HG03280 (cell line): ENCODE results near the gene LTK.

ENCODE experiments used
- ATAC-seq: cut with Tn5 transposase; IDR thresholded peaks from one replicate; pipeline ENCODE4 v1.9.1; 2021; ENCODE audit warnings: mild to moderate bottlenecking, moderate library complexity; ENCODE audit not compliant: unreplicated experiment

Gene LTK

DNA sequence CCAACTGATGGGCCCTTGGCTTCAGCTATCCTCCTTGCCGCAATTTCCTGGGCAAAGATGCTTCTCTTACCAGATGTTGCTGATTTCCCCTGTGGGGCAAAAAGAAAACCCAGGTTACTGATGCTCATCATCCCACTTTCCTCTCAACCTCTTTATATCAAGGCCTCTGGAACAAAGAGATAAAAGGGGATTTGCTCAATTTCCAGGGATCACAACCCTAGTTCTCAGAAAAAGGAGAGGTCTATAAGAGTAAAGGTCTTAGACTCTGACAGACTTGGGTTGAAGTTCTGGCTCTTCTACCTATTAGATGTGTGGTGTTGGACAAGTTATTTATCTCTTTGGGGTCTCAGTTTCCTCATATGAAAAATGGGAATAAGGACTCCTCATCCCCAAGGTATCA, 21.9 kb upstream of the LTK start:
- no peak for ATAC-seq

- no peak for ATAC-seq
Measured at GRCh38 chr15:41530363-41530956, 16.8 kb upstream of the LTK start.

GRCh38 chr15:41523097-41523496, 9.5 kb upstream of the LTK start:
- ATAC-seq = no peak

DNA sequence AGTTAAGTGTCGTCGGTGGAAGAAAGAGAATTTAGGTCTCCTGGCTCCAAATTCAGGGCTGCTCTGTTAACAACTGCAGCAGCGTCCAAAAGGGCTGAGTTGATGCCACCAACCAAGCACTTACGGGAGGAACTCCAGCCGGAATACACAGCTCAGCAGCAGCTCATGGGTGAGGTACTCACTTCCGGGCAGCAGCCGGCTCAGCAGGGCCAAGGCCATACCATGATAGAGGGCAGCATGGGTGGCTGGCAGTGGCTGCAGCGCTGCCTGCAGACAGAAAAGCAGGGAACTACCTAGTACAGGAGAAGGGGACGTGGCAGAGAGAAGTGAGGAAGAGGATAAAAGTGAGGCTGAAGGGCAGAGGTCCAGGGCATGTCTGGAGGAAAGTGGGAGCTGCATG, 8.0 kb upstream of the LTK start:
- ATAC-seq = no peak

GRCh38 chr15:41520636-41521035, 7.0 kb upstream of the LTK start:
- no peak for ATAC-seq

- no peak for ATAC-seq
Measured at GRCh38 chr15:41517895-41518449, 4.3 kb upstream of the LTK start.

DNA sequence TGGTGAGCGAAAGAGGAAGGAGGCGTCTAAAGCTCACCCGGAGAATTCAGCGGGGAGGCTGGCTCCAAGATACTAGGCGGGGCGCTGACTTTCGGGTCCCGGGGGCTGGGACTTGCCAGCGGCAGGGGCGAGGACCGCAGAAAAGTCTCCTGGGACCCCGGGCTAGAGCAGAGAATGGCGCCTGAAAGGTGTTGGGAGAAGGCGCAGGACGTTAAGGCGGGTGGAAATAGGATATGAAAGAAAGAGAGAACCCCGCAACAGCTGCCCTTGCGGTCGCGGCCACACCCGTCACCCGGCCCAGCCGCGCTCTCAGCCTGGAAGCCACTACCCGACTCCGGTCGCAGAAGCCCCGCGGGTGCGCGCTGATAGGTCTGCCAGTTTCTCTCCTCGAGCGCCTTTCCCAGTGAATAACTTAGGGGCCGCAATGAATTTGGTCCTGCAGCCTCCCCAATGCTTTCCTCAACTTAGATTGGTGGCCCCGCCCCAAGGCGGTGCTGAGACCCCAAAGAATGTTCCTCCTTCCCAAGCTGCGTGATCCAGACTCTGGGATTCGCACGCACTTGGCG, 604 bp downstream of the LTK start:
- no peak for ATAC-seq

DNA sequence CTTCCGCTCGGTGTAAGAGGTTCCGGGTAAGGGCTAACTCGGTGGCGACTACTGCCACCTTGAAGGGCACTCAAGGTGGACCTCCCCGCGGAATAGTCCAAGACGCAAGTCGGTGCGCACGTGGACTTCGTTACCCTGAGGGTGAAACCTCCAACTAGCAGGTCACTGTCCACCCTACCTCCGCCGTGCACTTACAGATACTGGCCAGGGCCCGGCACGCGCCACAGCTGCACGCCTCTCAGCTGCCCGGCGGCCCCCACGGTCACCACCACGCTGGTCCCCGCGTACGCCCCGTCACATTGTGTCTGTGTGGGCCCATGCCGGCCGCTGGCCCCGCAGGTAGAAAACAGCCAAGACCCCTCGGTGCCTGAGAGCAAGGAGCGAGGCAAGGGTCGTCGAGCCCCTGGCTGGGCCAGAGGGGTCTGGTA, 1.1 kb downstream of the LTK start:
- no peak for ATAC-seq

DNA sequence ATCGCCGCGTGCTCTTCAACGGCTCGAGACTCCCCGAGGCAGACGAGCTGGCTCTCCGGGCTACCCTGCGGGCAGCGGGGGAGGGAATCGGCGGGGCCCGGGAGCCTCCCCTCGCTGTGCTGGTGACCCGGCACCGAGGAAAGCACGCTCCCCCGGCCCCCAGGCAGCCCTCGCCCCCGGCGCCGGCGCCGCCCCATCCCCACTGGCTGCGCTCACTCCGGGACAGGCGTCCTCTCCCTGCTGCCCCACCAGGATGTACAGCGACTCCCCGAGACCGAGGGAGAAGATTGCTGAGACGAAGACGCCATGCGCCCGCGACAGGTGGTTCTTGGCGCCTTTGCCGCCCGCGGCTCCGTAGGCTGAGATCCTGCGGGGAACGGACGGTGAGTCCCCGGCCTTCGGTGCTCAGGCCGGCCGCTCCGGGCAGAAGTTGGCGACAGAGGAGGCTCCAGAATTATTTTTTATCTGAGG, 1.7 kb downstream of the LTK start:
- ATAC-seq = no peak

- no peak for ATAC-seq
Measured at GRCh38 chr15:41511331-41511898, 2.2 kb downstream of the LTK start.

GRCh38 chr15:41510728-41511127, 2.9 kb downstream of the LTK start:
- ATAC-seq = no peak

GRCh38 chr15:41507820-41508290, 5.8 kb downstream of the LTK start:
- ATAC-seq = no peak

DNA sequence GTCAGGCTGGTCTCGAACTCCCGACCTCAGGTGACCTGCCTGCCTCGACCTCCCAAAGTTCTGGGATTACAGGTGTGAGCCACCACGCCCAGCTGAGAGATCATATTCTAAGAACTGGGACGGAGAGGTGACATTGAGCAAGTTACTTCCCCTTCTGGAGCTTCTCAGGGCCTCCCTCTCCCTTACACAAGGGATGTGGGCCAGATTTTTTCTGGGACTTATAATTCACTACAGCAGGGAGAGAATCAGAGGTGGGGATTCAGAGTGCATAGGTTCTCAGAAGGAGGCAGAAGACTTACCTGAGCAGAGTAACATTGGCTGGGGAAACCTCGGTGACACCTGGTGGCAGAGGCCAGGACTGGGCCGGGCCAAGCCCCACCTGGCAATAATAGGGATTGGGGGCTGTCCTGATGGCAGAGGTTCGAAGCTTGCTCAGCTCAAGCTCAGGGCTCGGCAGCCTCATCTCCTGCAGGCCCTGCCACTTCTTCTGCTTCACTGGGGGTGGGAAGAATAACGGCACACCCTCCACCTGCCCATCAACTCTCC, 6.8 kb downstream of the LTK start:
- no peak for ATAC-seq

GRCh38 chr15:41505776-41506175, 7.9 kb downstream of the LTK start:
- no peak for ATAC-seq

DNA sequence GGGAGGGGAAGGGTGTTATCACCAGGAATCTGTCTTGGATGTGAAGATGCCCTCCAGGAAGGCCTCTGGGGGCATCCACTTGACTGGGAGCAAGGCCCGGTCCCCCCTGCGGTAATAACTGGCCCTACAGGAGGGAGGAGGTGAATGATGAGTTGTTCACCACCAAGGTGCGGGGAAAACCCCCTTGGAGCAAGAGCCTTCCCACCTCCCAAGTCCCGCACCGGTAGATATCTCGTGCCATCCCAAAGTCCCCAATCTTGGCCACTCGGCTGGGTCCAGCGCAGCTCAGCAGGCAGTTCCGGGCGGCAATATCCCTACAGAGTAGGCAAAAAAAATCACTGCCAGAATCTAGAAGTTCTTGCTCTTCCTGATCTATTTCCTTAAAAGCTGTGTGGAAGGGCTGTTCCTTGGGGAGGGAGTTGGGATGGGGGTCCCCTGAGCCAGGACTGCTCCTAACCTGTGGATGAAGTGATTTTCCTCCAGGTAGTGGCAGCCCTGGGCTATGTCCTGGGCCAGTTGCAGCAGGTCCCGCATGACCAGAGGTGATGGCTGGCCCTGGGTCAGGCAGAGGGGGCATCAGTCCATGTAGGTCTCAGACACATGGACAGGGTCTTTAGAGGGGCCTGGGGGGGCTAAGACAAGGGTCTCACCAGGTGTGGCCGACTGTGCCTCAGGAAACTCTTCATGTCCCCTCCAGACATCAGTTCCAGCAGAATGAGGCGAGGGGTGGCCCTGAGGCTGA, 8.7 kb downstream of the LTK start:
- ATAC-seq = no peak

- no peak for ATAC-seq
Measured at GRCh38 chr15:41503669-41504010, 10.0 kb downstream of the LTK start.

- no peak for ATAC-seq
Measured at GRCh38 chr15:41502795-41503668, 10.6 kb downstream of the LTK start.

DNA sequence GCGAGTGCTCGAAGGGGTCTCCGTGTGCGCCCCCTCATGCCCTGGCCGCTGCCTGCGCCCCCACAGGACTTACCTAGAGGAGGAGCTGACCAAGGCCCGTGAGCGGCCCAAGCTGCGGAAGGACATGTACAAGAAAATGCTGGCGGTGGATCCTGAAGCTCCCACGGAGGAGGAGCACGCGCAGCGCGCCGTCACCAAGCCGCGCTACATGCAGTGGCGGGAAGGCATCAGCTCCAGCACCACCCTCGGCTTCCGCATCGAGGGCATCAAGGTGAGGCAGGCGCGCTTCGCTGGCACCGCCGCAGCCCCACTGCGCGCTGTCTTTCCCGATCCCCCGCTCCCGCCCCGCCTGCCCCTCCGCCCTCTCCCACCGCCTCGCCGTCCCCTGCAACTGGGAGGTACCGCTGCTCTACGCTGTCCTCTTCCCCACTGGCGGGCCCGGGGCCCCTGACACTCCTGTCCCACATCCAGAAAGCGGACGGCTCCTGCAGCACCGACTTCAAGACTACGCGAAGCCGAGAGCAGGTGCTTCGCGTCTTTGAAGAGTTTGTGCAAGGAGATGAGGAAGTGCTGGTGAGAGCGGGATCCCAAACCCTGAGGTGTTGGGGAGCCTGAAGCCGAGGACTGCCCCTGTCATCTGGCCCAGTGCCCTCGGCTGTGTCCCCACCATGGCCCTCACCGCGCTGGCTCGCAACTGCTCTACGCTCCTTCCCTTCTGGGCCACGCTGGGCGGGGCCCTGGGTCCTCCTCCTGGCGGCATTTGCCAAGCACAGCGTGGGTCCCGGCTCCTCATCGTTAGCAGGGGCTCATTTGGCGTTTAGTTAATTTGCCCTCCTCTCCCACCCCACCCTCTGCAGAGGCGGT, 11.5 kb downstream of the LTK start:
- ATAC-seq = no peak

- ATAC-seq = no peak
Measured at GRCh38 chr15:41501191-41501917, 12.3 kb downstream of the LTK start.
